ENCODE results near the gene LCLAT1. TPM values are rescaled to one million over a fixed set of nuclear protein-coding genes. Genes with fewer than 3 reads are reported as not detected.

Gene LCLAT1
- total RNA-seq, 1 experiment from 2014 or later: 32.9 TPM

DNA sequence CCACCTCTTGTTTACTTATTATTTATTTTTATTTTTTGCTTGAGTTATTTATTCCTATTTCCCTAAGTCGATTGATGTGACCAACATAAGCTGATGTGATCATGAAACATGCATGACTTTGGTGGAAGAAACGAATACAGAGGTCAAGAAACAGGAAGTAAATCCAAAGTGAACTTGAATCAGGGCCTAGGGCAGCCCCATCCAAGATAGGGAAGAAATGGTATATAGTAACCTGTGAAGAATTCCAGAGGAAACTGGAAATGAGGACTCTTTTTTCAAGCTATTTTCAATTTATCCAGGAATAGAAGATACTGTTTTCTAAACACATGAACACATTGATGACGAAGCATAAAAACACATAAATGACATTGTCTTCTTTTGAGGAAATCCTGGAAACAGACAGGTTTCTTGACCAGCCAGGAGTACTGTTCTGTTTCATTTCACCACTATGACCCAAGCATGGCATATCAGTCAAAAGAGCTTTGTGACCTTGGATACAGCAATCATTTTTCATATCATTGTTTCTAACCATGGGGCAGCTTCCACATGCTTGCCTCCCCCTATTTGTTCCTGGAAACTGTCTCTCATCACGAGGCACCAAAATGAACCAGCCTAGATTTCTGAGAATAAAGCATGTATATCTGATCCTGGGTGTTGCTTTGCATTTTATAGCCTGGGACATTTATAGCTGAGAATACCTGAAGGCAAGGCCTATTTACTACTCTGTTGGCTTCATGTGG is 9.1 kb upstream of the LCLAT1 start:
- no peaks in the 10 kb centered on the region for H3K9me3 Mint-ChIP-seq
- Histone ChIP-seq H3K9me3 (ENCODE audit: control insufficient read depth, low read depth, low read length) (no peaks in the 10 kb centered on the region), H3K9ac (ENCODE audit: extremely low read depth, insufficient read length, low read length) (no peak overlapping the region), H3K79me2 (ENCODE audit: insufficient read depth, low read length) (no peaks in the 10 kb centered on the region), H2BK20ac (ENCODE audit: low read depth, low read length, poor library complexity, severe bottlenecking) (no peak overlapping the region), H3K4me1 (ENCODE audit: insufficient read depth, low read length) (0 out of 2 replicates have a peak, but pooled peaks cover 3% of the 10 kb centered on the region), H3K27ac (ENCODE audit: insufficient read length, low read depth, low read length) (no peak overlapping the region), H4K91ac (ENCODE audit: insufficient read length, low read depth, low read length) (no peak overlapping the region), H3K4ac (ENCODE audit: low read depth, low read length) (no peak overlapping the region), H4K5ac (ENCODE audit: insufficient read length, low read depth, low read length) (no peak overlapping the region), H3K18ac (ENCODE audit: insufficient read length, low read depth, low read length) (no peak overlapping the region), H3K14ac (ENCODE audit: insufficient read depth, low read length) (no peak overlapping the region), H2AFZ (ENCODE audit: low read length) (no peak overlapping the region), H3K23ac (ENCODE audit: insufficient read length, low read depth, low read length) (no peak overlapping the region), H3K56ac (ENCODE audit: insufficient read length, low read depth, low read length) (no peak overlapping the region), H3K4me2 (ENCODE audit: insufficient read depth, insufficient read length, low read length) (no peak overlapping the region), H2BK15ac (ENCODE audit: low read depth, low read length) (no peak overlapping the region), H3T11ph (ENCODE audit: low read length) (no peak overlapping the region), H3K79me1 (ENCODE audit: insufficient read depth, low read depth, low read length, poor library complexity, severe bottlenecking) (no peaks in the 10 kb centered on the region), H3K23me2 (ENCODE audit: insufficient read length, low read depth, low read length, poor library complexity, severe bottlenecking) (no peaks in the 10 kb centered on the region), H3K27me3 (ENCODE audit: insufficient read depth, low read length) (no peaks in the 10 kb centered on the region), H4K20me1 (ENCODE audit: control insufficient read depth, insufficient read depth, insufficient read length) (no peaks in the 10 kb centered on the region), H2BK5ac (ENCODE audit: insufficient read length, low read length) (no peak overlapping the region), H2AK5ac (ENCODE audit: insufficient read length, low read length) (no peak overlapping the region), H2BK12ac (ENCODE audit: insufficient read length, low read depth, low read length) (no peak overlapping the region), H4K8ac (replicated peaks; ENCODE audit: insufficient read length, low read depth, low read length) (no peak overlapping the region), H2BK120ac (ENCODE audit: low read depth, low read length, poor library complexity, severe bottlenecking) (no peak overlapping the region)
- H3K27me3 Mint-ChIP-seq (ENCODE audit: low read depth): no peaks in the 10 kb centered on the region
- no peak overlapping the region for H3K4me3 Mint-ChIP-seq
- DNase-seq: no peak
- no peak overlapping the region for H3K27ac Mint-ChIP-seq
- no CpG with 5 or more reads among the region's 4 CpGs for WGBS (ENCODE audit: extremely low coverage, insufficient read length, low lambda C conversion rate)
- H3K4me1 Mint-ChIP-seq: peaks cover 10 to 13% of the 10 kb centered on the region in 2 experiments
- no peaks in the 10 kb centered on the region for H3K36me3 Mint-ChIP-seq (ENCODE audit: insufficient read depth in 1 of 3, low read depth in 3 of 3)
- TF ChIP-seq, protein P1, sequence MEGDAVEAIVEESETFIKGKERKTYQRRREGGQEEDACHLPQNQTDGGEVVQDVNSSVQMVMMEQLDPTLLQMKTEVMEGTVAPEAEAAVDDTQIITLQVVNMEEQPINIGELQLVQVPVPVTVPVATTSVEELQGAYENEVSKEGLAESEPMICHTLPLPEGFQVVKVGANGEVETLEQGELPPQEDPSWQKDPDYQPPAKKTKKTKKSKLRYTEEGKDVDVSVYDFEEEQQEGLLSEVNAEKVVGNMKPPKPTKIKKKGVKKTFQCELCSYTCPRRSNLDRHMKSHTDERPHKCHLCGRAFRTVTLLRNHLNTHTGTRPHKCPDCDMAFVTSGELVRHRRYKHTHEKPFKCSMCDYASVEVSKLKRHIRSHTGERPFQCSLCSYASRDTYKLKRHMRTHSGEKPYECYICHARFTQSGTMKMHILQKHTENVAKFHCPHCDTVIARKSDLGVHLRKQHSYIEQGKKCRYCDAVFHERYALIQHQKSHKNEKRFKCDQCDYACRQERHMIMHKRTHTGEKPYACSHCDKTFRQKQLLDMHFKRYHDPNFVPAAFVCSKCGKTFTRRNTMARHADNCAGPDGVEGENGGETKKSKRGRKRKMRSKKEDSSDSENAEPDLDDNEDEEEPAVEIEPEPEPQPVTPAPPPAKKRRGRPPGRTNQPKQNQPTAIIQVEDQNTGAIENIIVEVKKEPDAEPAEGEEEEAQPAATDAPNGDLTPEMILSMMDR (conservative IDR thresholded peaks at IDR 0.05): no peak

Measured in H9 (cell line).